Ovary (tissue), 3 donors: ENCODE results near the gene SYCP2L.

Experiments used
- POLR2A ChIP-seq: fragments of 450-650 bp; IDR thresholded peaks from one replicate; pipeline ENCODE4 v1.6.1; 2017; ENCODE audit warnings: antibody characterized with exemption, mild to moderate bottlenecking, moderate library complexity
- TF ChIP-seq, protein P1 (sequence below), 3 donors: fragments of 450-650 bp in 2 of 3; fragments of 200-600 bp in 1 of 3; IDR thresholded peaks; one replicate each; pipeline versions ENCODE4 v1.5.1 to v1.8.0; 2016 to 2022; ENCODE audit warnings: antibody characterized with exemption in 3 of 3, mild to moderate bottlenecking in 1 of 3
- donor health status: DM: no; HTN: no; CAD: no.

DNA sequence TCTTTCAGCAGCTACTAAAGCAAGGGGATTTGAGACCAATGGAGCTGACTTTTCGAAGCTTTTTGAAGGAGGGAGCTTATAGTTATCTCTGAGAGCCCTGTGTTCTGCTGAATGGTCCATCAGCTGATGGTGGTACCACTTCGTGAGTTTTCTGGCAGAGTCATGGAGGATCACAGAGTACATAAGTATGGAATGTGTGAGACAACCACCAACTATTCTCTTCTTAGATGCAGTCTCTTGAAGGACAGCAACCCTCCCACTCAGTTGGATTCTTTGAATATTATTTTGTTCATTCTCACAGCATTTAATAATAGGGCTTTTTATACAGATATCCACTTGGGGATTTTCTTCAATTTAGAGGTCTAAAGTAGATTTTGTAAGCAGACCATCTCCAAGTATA is 81.9 kb downstream of the SYCP2L start:
- TF ChIP-seq, protein P1, sequence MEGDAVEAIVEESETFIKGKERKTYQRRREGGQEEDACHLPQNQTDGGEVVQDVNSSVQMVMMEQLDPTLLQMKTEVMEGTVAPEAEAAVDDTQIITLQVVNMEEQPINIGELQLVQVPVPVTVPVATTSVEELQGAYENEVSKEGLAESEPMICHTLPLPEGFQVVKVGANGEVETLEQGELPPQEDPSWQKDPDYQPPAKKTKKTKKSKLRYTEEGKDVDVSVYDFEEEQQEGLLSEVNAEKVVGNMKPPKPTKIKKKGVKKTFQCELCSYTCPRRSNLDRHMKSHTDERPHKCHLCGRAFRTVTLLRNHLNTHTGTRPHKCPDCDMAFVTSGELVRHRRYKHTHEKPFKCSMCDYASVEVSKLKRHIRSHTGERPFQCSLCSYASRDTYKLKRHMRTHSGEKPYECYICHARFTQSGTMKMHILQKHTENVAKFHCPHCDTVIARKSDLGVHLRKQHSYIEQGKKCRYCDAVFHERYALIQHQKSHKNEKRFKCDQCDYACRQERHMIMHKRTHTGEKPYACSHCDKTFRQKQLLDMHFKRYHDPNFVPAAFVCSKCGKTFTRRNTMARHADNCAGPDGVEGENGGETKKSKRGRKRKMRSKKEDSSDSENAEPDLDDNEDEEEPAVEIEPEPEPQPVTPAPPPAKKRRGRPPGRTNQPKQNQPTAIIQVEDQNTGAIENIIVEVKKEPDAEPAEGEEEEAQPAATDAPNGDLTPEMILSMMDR (IDR thresholded peaks at IDR 0.05), result no peak
- no peak for TF ChIP-seq POLR2A
